Endothelial cell (in vitro differentiated cells): Measurements from ENCODE around the gene KCNJ4. TPM values are rescaled to one million over a fixed set of nuclear protein-coding genes. Genes with fewer than 3 reads are reported as not detected.
"Not testable (repeated sequence)": the region's sequence is repeated elsewhere in the genome, so short reads cannot be mapped to it uniquely, and the experiment has no call there.

Source experiments
- DNase-seq: peaks from one replicate; pipeline ENCODE4 v3.0.0; 2021; ENCODE audit warnings: low spot score
- H3K27ac Mint-ChIP-seq: one replicate; pipeline ENCODE4 v1.8.0; 2021; ENCODE audit warnings: mixed read lengths, inconsistent platforms; ENCODE audit not compliant: unreplicated experiment
- H3K27me3 Mint-ChIP-seq: one replicate; pipeline ENCODE4 v1.8.0; 2021; ENCODE audit warnings: mild to moderate bottlenecking, moderate library complexity, mixed read lengths, inconsistent platforms; ENCODE audit not compliant: unreplicated experiment
- H3K36me3 Mint-ChIP-seq: one replicate; pipeline ENCODE4 v1.8.0; 2021; ENCODE audit warnings: mild to moderate bottlenecking, low read depth, mixed read lengths, inconsistent platforms; ENCODE audit not compliant: unreplicated experiment
- H3K4me1 Mint-ChIP-seq: one replicate; pipeline ENCODE4 v1.8.0; 2021; ENCODE audit warnings: mild to moderate bottlenecking, mixed read lengths, inconsistent platforms; ENCODE audit not compliant: unreplicated experiment
- H3K4me3 Mint-ChIP-seq: one replicate; pipeline ENCODE4 v1.8.0; 2021; ENCODE audit warnings: mild to moderate bottlenecking, mixed read lengths, inconsistent platforms; ENCODE audit not compliant: unreplicated experiment
- H3K9me3 Mint-ChIP-seq: one replicate; pipeline ENCODE4 v1.8.0; 2021; ENCODE audit warnings: mixed read lengths, inconsistent platforms; ENCODE audit not compliant: unreplicated experiment
- CTCF ChIP-seq: fragments of 200-600 bp; sonication (generic); IDR thresholded peaks from one replicate; pipeline ENCODE4 v1.5.0; 2021; ENCODE audit warnings: antibody characterized with exemption; ENCODE audit not compliant: unreplicated experiment
- total RNA-seq: library from RNA; stranded (reverse); fragmentation: NEBNext Ultra II Directional; extraction: Animal tissue kit (Norgen Biotek cat#: 25700); gene quantifications from one replicate; pipeline ENCODE4 v1.2.1, GENCODE V29; 2021; ENCODE audit not compliant: unreplicated experiment

KCNJ4 gene
- total RNA-seq, 1 donor from 2014 or later: 0.21 TPM

GRCh38 chr22:38404419-38404818, 50.6 kb downstream of the KCNJ4 start:
- Mint-ChIP-seq H3K9me3 (no peaks in the 10 kb centered on the region), H3K36me3 (peaks cover 3% of the 10 kb centered on the region), H3K27ac (no peak overlapping the region), H3K4me1 (peaks cover 5% of the 10 kb centered on the region), H3K4me3 (no peak overlapping the region), H3K27me3 (peaks cover 3% of the 10 kb centered on the region)
- no peak for TF ChIP-seq CTCF
- DNase-seq: no peak

GRCh38 chr22:38403812-38404211, 51.2 kb downstream of the KCNJ4 start:
- Mint-ChIP-seq H3K36me3 (peaks cover 3% of the 10 kb centered on the region), H3K27ac (no peak overlapping the region), H3K4me3 (no peak overlapping the region), H3K4me1 (peaks cover 5% of the 10 kb centered on the region), H3K9me3 (no peaks in the 10 kb centered on the region), H3K27me3 (peaks cover 3% of the 10 kb centered on the region)
- DNase-seq: no peak
- no peak for TF ChIP-seq CTCF

- Mint-ChIP-seq H3K4me3 (no peak overlapping the region), H3K36me3 (peaks cover 3% of the 10 kb centered on the region), H3K9me3 (no peaks in the 10 kb centered on the region), H3K4me1 (peaks cover 5% of the 10 kb centered on the region), H3K27me3 (peaks cover 5% of the 10 kb centered on the region), H3K27ac (no peak overlapping the region)
- TF ChIP-seq CTCF: no peak
- no peak for DNase-seq
These were observed 52.8 kb downstream of the KCNJ4 start for GRCh38 chr22:38402204-38402603.

GRCh38 chr22:38401336-38402084, 53.5 kb downstream of the KCNJ4 start:
- no peak for TF ChIP-seq CTCF
- Mint-ChIP-seq H3K9me3 (no peaks in the 10 kb centered on the region), H3K4me3 (no peak overlapping the region), H3K27me3 (peaks cover 9% of the 10 kb centered on the region), H3K36me3 (peaks cover 3% of the 10 kb centered on the region), H3K27ac (no peak overlapping the region), H3K4me1 (peaks cover 8% of the 10 kb centered on the region)
- no peak for DNase-seq

GRCh38 chr22:38400256-38400655, 54.7 kb downstream of the KCNJ4 start:
- H3K27me3 Mint-ChIP-seq: peaks cover 13% of the 10 kb centered on the region
- H3K4me1 Mint-ChIP-seq: peaks cover 17% of the 10 kb centered on the region
- not testable (repeated sequence) for H3K4me3 Mint-ChIP-seq, H3K36me3 Mint-ChIP-seq, H3K9me3 Mint-ChIP-seq, DNase-seq, H3K27ac Mint-ChIP-seq
